IMR-90 (cell line): ENCODE results near the gene COX6A2. TPM values are rescaled to one million over a fixed set of nuclear protein-coding genes. Genes with fewer than 3 reads are reported as not detected.

Source experiments
- ATAC-seq: fragments of 200-7000 bp; cut with Tn5 transposase; 2 replicates; pipeline ENCODE4 v1.9.1; 2020; ENCODE audit warnings: low read depth, mild to moderate bottlenecking, moderate library complexity
- BruUV-seq: library from RNA; stranded (reverse); fragments of 400-500 nt; replicated peaks from 2 replicates; lab custom pipeline; 2021; lab: Mats Ljungman, UMichigan
- CTCF ChIA-PET: fragments of 300-600 bp; formaldehyde crosslinking; extraction: SDS; loops from one replicate; lab custom pipeline; 2021; ENCODE audit warnings: antibody characterized with exemption; lab: Yijun Ruan, JAX
- POLR2A ChIA-PET: fragments of 300-600 bp; sonication (Branson Sonifier 250); formaldehyde crosslinking; loops from one replicate; lab custom pipeline; 2022; ENCODE audit warnings: antibody characterized with exemption; ENCODE audit not compliant: unreplicated experiment; lab: Charles Lee
- DNase-seq: peaks from one replicate; pipeline ENCODE4 v3.0.0; 2013
- H2AFZ ChIP-seq: replicated peaks from 2 replicates; pipeline ENCODE3; 2013; ENCODE audit warnings: low read length, mild to moderate bottlenecking; ENCODE audit not compliant: poor library complexity
- H2AK5ac ChIP-seq: 2 replicates; pipeline ENCODE4 v1.6.1; 2013; ENCODE audit warnings: low read depth, low read length, inconsistent platforms
- H2AK9ac ChIP-seq: replicated peaks from 2 replicates; pipeline ENCODE3; 2013; ENCODE audit warnings: mild to moderate bottlenecking, low read depth, low read length, moderate library complexity; ENCODE audit not compliant: poor library complexity
- H2BK120ac ChIP-seq: 2 replicates; pipeline ENCODE4 v1.6.1; 2013; ENCODE audit warnings: low read depth, low read length, inconsistent platforms
- H2BK15ac ChIP-seq: 3 replicates; pipeline ENCODE4 v1.6.1; 2013; ENCODE audit warnings: low read depth, low read length, inconsistent platforms
- H2BK20ac ChIP-seq: 2 replicates; pipeline ENCODE4 v1.6.1; 2013; ENCODE audit warnings: low read depth, mild to moderate bottlenecking, inconsistent platforms, low read length, moderate library complexity
- H2BK5ac ChIP-seq: 2 replicates; pipeline ENCODE4 v1.6.1; 2013; ENCODE audit warnings: mild to moderate bottlenecking, low read depth, low read length, inconsistent platforms; ENCODE audit not compliant: poor library complexity, severe bottlenecking
- H3K14ac ChIP-seq: replicated peaks from 2 replicates; pipeline ENCODE4 v1.6.1; 2013; ENCODE audit warnings: low read depth, low read length, inconsistent platforms
- H3K18ac ChIP-seq: 2 replicates; pipeline ENCODE4 v1.6.1; 2013; ENCODE audit warnings: low read depth, low read length, control low read depth
- H3K23ac ChIP-seq: 2 replicates; pipeline ENCODE4 v1.6.1; 2013; ENCODE audit warnings: low read depth, low read length, inconsistent platforms
- H3K27ac ChIP-seq: 2 replicates; pipeline ENCODE4 v1.5.1; 2013; ENCODE audit warnings: mild to moderate bottlenecking, control low read depth, low read length; ENCODE audit not compliant: insufficient read depth
- H3K27me3 ChIP-seq: 2 replicates; pipeline ENCODE4 v1.6.1; 2013; ENCODE audit warnings: low read length; ENCODE audit not compliant: control insufficient read depth, insufficient read depth
- H3K36me3 ChIP-seq: 2 replicates; pipeline ENCODE4 v1.6.1; 2013; ENCODE audit warnings: low read length, mixed read lengths; ENCODE audit not compliant: control insufficient read depth, insufficient read depth
- H3K4ac ChIP-seq: 2 replicates; pipeline ENCODE4 v1.6.1; 2013; ENCODE audit warnings: low read depth, low read length, inconsistent platforms
- H3K4me1 ChIP-seq: 2 replicates; pipeline ENCODE4 v1.6.1; 2013; ENCODE audit warnings: low read length, mixed read lengths; ENCODE audit not compliant: control insufficient read depth, insufficient read depth
- H3K4me2 ChIP-seq: 2 replicates; pipeline ENCODE4 v1.6.1; 2013; ENCODE audit warnings: low read depth, mild to moderate bottlenecking, control low read depth, low read length, moderate library complexity
- H3K4me3 ChIP-seq: 2 replicates; pipeline ENCODE4 v1.5.1; 2013; ENCODE audit warnings: low read depth, mild to moderate bottlenecking, control low read depth, low read length, moderate library complexity; ENCODE audit not compliant: insufficient read depth
- H3K56ac ChIP-seq: 2 replicates; pipeline ENCODE4 v1.6.1; 2013; ENCODE audit warnings: low read length, inconsistent platforms; ENCODE audit not compliant: insufficient read depth; ENCODE audit errors: extremely low read depth
- H3K79me1 ChIP-seq, 2 experiments: 2 replicates each; pipeline ENCODE4 v1.6.1; 2013; ENCODE audit warnings: low read length in 2 of 2, inconsistent platforms in 1 of 2, low read depth in 1 of 2
- H3K9ac ChIP-seq: 2 replicates; pipeline ENCODE4 v1.6.1; 2013; ENCODE audit warnings: low read depth, low read length, control low read depth
- H3K9me1 ChIP-seq: 2 replicates; pipeline ENCODE4 v1.6.1; 2013; ENCODE audit warnings: low read length, inconsistent platforms; ENCODE audit not compliant: insufficient read depth
- H3K9me3 ChIP-seq: 2 replicates; pipeline ENCODE4 v1.6.1; 2013; ENCODE audit warnings: low read length; ENCODE audit not compliant: control insufficient read depth, insufficient read depth
- H4K20me1 ChIP-seq: 2 replicates; pipeline ENCODE4 v1.6.1; 2013; ENCODE audit warnings: low read length, inconsistent platforms; ENCODE audit not compliant: insufficient read depth
- H4K5ac ChIP-seq: 2 replicates; pipeline ENCODE4 v1.6.1; 2013; ENCODE audit warnings: mild to moderate bottlenecking, low read depth, low read length, control low read depth
- H4K8ac ChIP-seq, 2 experiments: 2 replicates each; pipeline ENCODE4 v1.6.1; 2013; ENCODE audit warnings: low read depth in 2 of 2, low read length in 2 of 2, control low read depth in 1 of 2, inconsistent platforms in 1 of 2
- H4K91ac ChIP-seq: 2 replicates; pipeline ENCODE4 v1.6.1; 2013; ENCODE audit warnings: low read depth, low read length, inconsistent platforms; ENCODE audit not compliant: insufficient read depth
- BHLHE40 ChIP-seq: fragments of 150-350 bp; IDR thresholded peaks from 2 replicates; pipeline ENCODE4 v1.6.1; 2016; ENCODE audit warnings: mild to moderate bottlenecking, low read depth, low read length
- CEBPB ChIP-seq: IDR thresholded peaks from 2 replicates; pipeline ENCODE4 v1.6.1; 2012; ENCODE audit warnings: low read depth, low read length, improper control_type of control experiment
- CHD1 ChIP-seq: IDR thresholded peaks from 2 replicates; pipeline ENCODE4 v1.6.1; 2012; ENCODE audit warnings: low read depth, low read length, improper control_type of control experiment
- CTCF ChIP-seq: conservative IDR thresholded peaks from 2 replicates; pipeline ENCODE4 v1.5.1; 2012; ENCODE audit warnings: mild to moderate bottlenecking, low read depth, low read length, improper control_type of control experiment
- ELK1 ChIP-seq: fragments of 150-350 bp; IDR thresholded peaks from 2 replicates; pipeline ENCODE4 v1.6.1; 2016; ENCODE audit warnings: low read depth, mild to moderate bottlenecking, low read length, moderate library complexity, borderline replicate concordance
- FOS ChIP-seq: fragments of 150-350 bp; IDR thresholded peaks from 2 replicates; pipeline ENCODE4 v1.6.1; 2016; ENCODE audit warnings: low read depth, low read length
- MAFK ChIP-seq: IDR thresholded peaks from 2 replicates; pipeline ENCODE4 v1.6.1; 2012; ENCODE audit warnings: low read depth, low read length, improper control_type of control experiment
- MAZ ChIP-seq: IDR thresholded peaks from 2 replicates; pipeline ENCODE4 v1.6.1; 2012; ENCODE audit warnings: low read depth, mild to moderate bottlenecking, low read length, improper control_type of control experiment, moderate library complexity, borderline replicate concordance
- MXI1 ChIP-seq: IDR thresholded peaks from 2 replicates; pipeline ENCODE4 v1.6.1; 2012; ENCODE audit warnings: low read depth, mild to moderate bottlenecking, low read length, moderate library complexity, borderline replicate concordance
- NFE2L2 ChIP-seq: fragments of 150-350 bp; IDR thresholded peaks from 2 replicates; pipeline ENCODE4 v1.6.1; 2016; ENCODE audit warnings: low read depth, mild to moderate bottlenecking, low read length
- POLR2A ChIP-seq: IDR thresholded peaks from 2 replicates; pipeline ENCODE4 v1.6.1; 2012; ENCODE audit warnings: mild to moderate bottlenecking, low read depth, low read length
- RAD21 ChIP-seq: IDR thresholded peaks from 2 replicates; pipeline ENCODE4 v1.6.1; 2012; ENCODE audit warnings: low read length, improper control_type of control experiment
- RCOR1 ChIP-seq: IDR thresholded peaks from 2 replicates; pipeline ENCODE4 v1.6.1; 2012; ENCODE audit warnings: mild to moderate bottlenecking, low read length, improper control_type of control experiment; ENCODE audit not compliant: insufficient replicate concordance
- RFX5 ChIP-seq: IDR thresholded peaks from 2 replicates; pipeline ENCODE4 v1.8.0; 2012; ENCODE audit warnings: low read depth, mild to moderate bottlenecking, low read length, moderate library complexity
- SMC3 ChIP-seq: fragments of 150-350 bp; IDR thresholded peaks from 2 replicates; pipeline ENCODE4 v1.6.1; 2016; ENCODE audit warnings: low read depth, mild to moderate bottlenecking, antibody characterized with exemption, low read length, moderate library complexity
- WGBS, 2 experiments: methylation state at CpG; one replicate each; pipeline versions ENCODE4 v1.1.5 to v1.1.7; 2013; ENCODE audit warnings: missing lambda C conversion rate in 2 of 2; ENCODE audit not compliant: insufficient read length in 1 of 2; ENCODE audit errors: extremely low coverage in 2 of 2; 5-methylcytosine and 5-hydroxymethylcytosine counted together
- dilution Hi-C: fragments of 300-500 bp; cut with HindIII; formaldehyde crosslinking; loops from one replicate; pipeline ENCODE4 v1.14.3; 2018; ENCODE audit warnings: low sequenced_read_pairs; ENCODE audit not compliant: unreplicated experiment
- in situ Hi-C: fragments of 300-500 bp; cut with MboI; formaldehyde crosslinking; loops from 3 replicates; pipeline ENCODE4 v1.14.3; 2019; ENCODE audit warnings: low sequenced_read_pairs, inconsistent platforms, mixed read lengths
- intact Hi-C: fragments of 100-400 bp; cut with micrococcal nuclease; formaldehyde crosslinking; loops from 2 replicates; pipeline ENCODE4 v1.10.0; 2022
- polyA plus RNA-seq, 3 experiments: library from polyadenylated mRNA; depleted of rRNA; stranded (reverse); fragments of >200 nt; gene quantifications; 2 replicates each; pipeline ENCODE4 v1.2.3, GENCODE V29; 2012; ENCODE audit warnings: low replicate concordance in 1 of 3
- total RNA-seq: library from RNA; depleted of rRNA; stranded (reverse); fragments of >200 nt; gene quantifications from 2 replicates; pipeline ENCODE4 v1.2.3, GENCODE V29; 2012

COX6A2 gene
- total and polyA plus RNA-seq, 2 of the 4 experiments (the other 2 are of a cell fraction) = not detected

GRCh38 chr16:31403590-31404352 is 24.4 kb downstream of the COX6A2 start:
- no peak overlapping the region for H3K56ac ChIP-seq
- H3K9ac ChIP-seq = no peak overlapping the region
- peaks cover 3% of the 10 kb centered on the region for H3K27me3 ChIP-seq
- no peak overlapping the region for H2BK120ac ChIP-seq
- no peaks in the 10 kb centered on the region for H3K9me1 ChIP-seq
- no peak overlapping the region for H3K14ac ChIP-seq
- 62% methylated on average over 3 of the region's 21 CpGs; no CpG with 5 or more reads in 1 of the 2 experiments for WGBS, 2 experiments
- no peak overlapping the region for H3K4ac ChIP-seq
- H3K23ac ChIP-seq = no peak overlapping the region
- DNase-seq (no peak), ATAC-seq (no peak)
- intact Hi-C loops = no loop called here
- H2BK15ac ChIP-seq = no peak overlapping the region
- no peak overlapping the region; a peak in 1 of 4 replicates for H4K8ac ChIP-seq
- BruUV-seq = no TSS peak
- in situ Hi-C loops = no loop called here
- H3K79me1 ChIP-seq = no peaks in the 10 kb centered on the region
- H3K27ac ChIP-seq = no peak overlapping the region
- H2BK5ac ChIP-seq = no peak overlapping the region
- peak overlapping the region; percentile 3; the same call in 1 of the 2 replicates for H3K4me3 ChIP-seq
- H2AK5ac ChIP-seq = no peak overlapping the region
- no peak overlapping the region for H2BK20ac ChIP-seq
- H3K4me1 ChIP-seq = no peaks in the 10 kb centered on the region
- H3K36me3 ChIP-seq = no peaks in the 10 kb centered on the region
- H3K4me2 ChIP-seq = no peak overlapping the region; the same call in 1 of the 2 replicates
- CTCF ChIA-PET = no interaction called here
- no peak overlapping the region for H4K91ac ChIP-seq
- POLR2A ChIA-PET = no interaction called here
- no peak overlapping the region for H2AK9ac ChIP-seq
- H4K5ac ChIP-seq = no peak overlapping the region
- no peaks in the 10 kb centered on the region for H4K20me1 ChIP-seq
- no peaks in the 10 kb centered on the region; the same call in 1 of the 2 replicates for H3K9me3 ChIP-seq
- no peak overlapping the region for H3K18ac ChIP-seq
- H2AFZ ChIP-seq = peak overlapping the region; percentile 65
- dilution Hi-C loops = no loop called here
- TF ChIP-seq CHD1 = no peak
- TF ChIP-seq CTCF = no peak
- TF ChIP-seq MXI1 = no peak
- no peak for TF ChIP-seq MAFK
- TF ChIP-seq NFE2L2 = no peak
- TF ChIP-seq SMC3 = no peak
- no peak for TF ChIP-seq RCOR1
- no peak for TF ChIP-seq BHLHE40
- no peak for TF ChIP-seq POLR2A
- TF ChIP-seq MAZ = no peak
- no peak for TF ChIP-seq RAD21
- TF ChIP-seq RFX5 = no peak
- no peak for TF ChIP-seq CEBPB
- no peak for TF ChIP-seq ELK1
- TF ChIP-seq FOS = no peak
